Right lobe of liver (tissue), 4 donors: Measurements from ENCODE around the gene TBCD.

Source experiments
- CTCF ChIP-seq, 4 donors: fragments of 200-600 bp in 3 of 4; fragments of 450-650 bp in 1 of 4; IDR thresholded peaks; one replicate each; pipeline versions ENCODE4 v1.5.1 to v1.8.0; 2016 to 2022; ENCODE audit warnings: antibody characterized with exemption in 4 of 4, mild to moderate bottlenecking in 2 of 4
- POLR2A ChIP-seq: fragments of 450-650 bp; IDR thresholded peaks from one replicate; pipeline ENCODE4 v1.6.1; 2017; ENCODE audit warnings: antibody characterized with exemption, mild to moderate bottlenecking
- donor health status: DM: no; HTN: no; CAD: no.
- donor health status: DM: no; HTN: no; CAD: no.
- donor health status: DM: no; HTN: yes; CAD: no.

GRCh38 chr17:82808006-82808405 is 56.1 kb downstream of the TBCD start:
- no peak for TF ChIP-seq POLR2A
- no peak for TF ChIP-seq CTCF (IDR thresholded peaks at IDR 0.05)
